ENCODE data around the gene KCNJ15.

GRCh38 chr21:38239672-38240071 lies 17.1 kb upstream of the KCNJ15 start:
- TF ChIP-seq TAF1 (IDR thresholded peaks at IDR 0.05; ENCODE audit: borderline replicate concordance, low read depth, low read length) (no peak), POLR2AphosphoS5 (IDR thresholded peaks at IDR 0.05; ENCODE audit: low read depth, low read length) (no peak)
